A549 (cell line): ENCODE data around the gene OTUD3. TPM values are rescaled to one million over a fixed set of nuclear protein-coding genes. Genes with fewer than 3 reads are reported as not detected.

Experiments used
- ATAC-seq, 2 experiments: fragments of 200-7000 bp in 1 of 2; fragments of >200 bp in 1 of 2; cut with Nextera tagmentation in 1 of 2; cut with Tn5 transposase in 1 of 2; 3 replicates each; pipeline versions ENCODE4 v1.8.0 to v1.9.1; 2018 to 2020; ENCODE audit warnings: mild to moderate bottlenecking in 1 of 2, moderate library complexity in 1 of 2
- CTCF ChIA-PET: fragments of 300-600 bp; sonication (Branson Sonifier 250); formaldehyde crosslinking; extraction: SDS; loops from one replicate; lab custom pipeline; 2021; ENCODE audit warnings: antibody characterized with exemption, inconsistent platforms; lab: Yijun Ruan, JAX
- POLR2A ChIA-PET: fragments of 350-600 bp; formaldehyde crosslinking; extraction: SDS; loops from one replicate; lab custom pipeline; 2021; ENCODE audit warnings: antibody characterized with exemption, inconsistent platforms; lab: Yijun Ruan, JAX
- DNase-seq, 2 experiments: peaks; one replicate each; pipeline versions ENCODE4 v3.0.0 to v3.0.0-alpha.2; 2011 to 2016; ENCODE audit warnings: low read depth in 1 of 2, low spot score in 1 of 2
- FAIRE-seq: peaks from 2 replicates; lab custom pipeline; 2011; peaks lifted over from hg19 to GRCh38; lab: Jason Lieb, UNC
- H3K27ac ChIP-seq, 2 experiments: fragments of >200 bp; sonication (Bioruptor Twin); formaldehyde crosslinking; 3 replicates each; pipeline ENCODE4 v1.5.1; 2016 to 2017
- H3K4me1 ChIP-seq: fragments of >200 bp; sonication (Bioruptor Twin); formaldehyde crosslinking; 3 replicates; pipeline ENCODE4 v1.6.1; 2016
- H3K4me2 ChIP-seq: fragments of >200 bp; sonication (Bioruptor Twin); formaldehyde crosslinking; 3 replicates; pipeline ENCODE4 v1.6.1; 2016
- H3K4me3 ChIP-seq: fragments of >200 bp; sonication (Bioruptor Twin); formaldehyde crosslinking; 3 replicates; pipeline ENCODE4 v1.5.1; 2016
- H3K9me3 ChIP-seq: fragments of >200 bp; sonication (Bioruptor Twin); formaldehyde crosslinking; 3 replicates; pipeline ENCODE4 v1.6.1; 2016
- BHLHE40 ChIP-seq: IDR thresholded peaks from 2 replicates; pipeline ENCODE4 v1.6.1; 2012; ENCODE audit warnings: low read depth, low read length, inconsistent platforms
- CHD2 ChIP-seq: fragments of 150-350 bp; IDR thresholded peaks from 2 replicates; pipeline ENCODE4 v1.6.1; 2014; ENCODE audit warnings: low read length; ENCODE audit not compliant: partially characterized antibody
- EHMT2 ChIP-seq: fragments of 200-600 bp; sonication (generic); IDR thresholded peaks from 2 replicates; pipeline ENCODE4 v1.6.1; 2016; ENCODE audit warnings: antibody characterized with exemption, low read depth, mild to moderate bottlenecking, moderate library complexity
- EP300 ChIP-seq, 2 experiments: fragments of >200 bp; sonication (Bioruptor Twin); formaldehyde crosslinking; IDR thresholded peaks; 2 replicates in 1 of 2; 3 replicates in 1 of 2; pipeline ENCODE4 v1.6.1; 2016 to 2017
- FOSL2 ChIP-seq, 2 experiments: fragments of 450-650 bp in 1 of 2; fragments of >200 bp in 1 of 2; sonication (Bioruptor Twin) in 1 of 2; formaldehyde crosslinking; IDR thresholded peaks; 2 replicates each; pipeline versions ENCODE4 v1.5.0 to v1.6.1; 2016 to 2020; ENCODE audit warnings: mild to moderate bottlenecking in 1 of 2, moderate library complexity in 1 of 2
- HOXB13 ChIP-seq: fragments of 250-450 bp; sonication (Bioruptor Pico); IDR thresholded peaks from 2 replicates; pipeline ENCODE4 v1.5.0; 2020; ENCODE audit warnings: low read depth, mild to moderate bottlenecking, moderate library complexity
- JUNB ChIP-seq: fragments of >200 bp; sonication (Bioruptor Twin); formaldehyde crosslinking; IDR thresholded peaks from 2 replicates; pipeline ENCODE4 v1.6.1; 2016
- KDM1A ChIP-seq: fragments of 200-600 bp; sonication (generic); IDR thresholded peaks from 2 replicates; pipeline ENCODE4 v1.6.1; 2016; ENCODE audit warnings: low read depth, mild to moderate bottlenecking
- MAFK ChIP-seq: fragments of 450-650 bp; IDR thresholded peaks from 2 replicates; pipeline ENCODE4 v1.6.1; 2014; ENCODE audit not compliant: partially characterized antibody
- MYC ChIP-seq: IDR thresholded peaks from 2 replicates; pipeline ENCODE4 v1.6.1; 2012; ENCODE audit warnings: mild to moderate bottlenecking, inconsistent platforms, low read length, improper control_type of control experiment, borderline replicate concordance
- NFE2L2 ChIP-seq: fragments of 150-350 bp; conservative IDR thresholded peaks from 2 replicates; pipeline ENCODE4 v1.6.1; 2014; ENCODE audit warnings: low read length
- NR3C1 ChIP-seq: fragments of >200 bp; sonication (Bioruptor Twin); formaldehyde crosslinking; IDR thresholded peaks from 3 replicates; pipeline ENCODE4 v1.6.1; 2017
- POLR2A ChIP-seq: IDR thresholded peaks from 2 replicates; pipeline ENCODE4 v1.6.1; 2012; ENCODE audit warnings: mild to moderate bottlenecking, low read length
- RAD21 ChIP-seq, 2 experiments: fragments of >200 bp in 1 of 2; sonication (Bioruptor Twin) in 1 of 2; formaldehyde crosslinking in 1 of 2; IDR thresholded peaks in 1 of 2; conservative IDR thresholded peaks in 1 of 2; 2 replicates in 1 of 2; 3 replicates in 1 of 2; pipeline ENCODE4 v1.6.1; 2012 to 2018; ENCODE audit warnings: inconsistent platforms in 1 of 2
- RCOR1 ChIP-seq: fragments of 150-350 bp; IDR thresholded peaks from 2 replicates; pipeline ENCODE4 v1.6.1; 2014; ENCODE audit warnings: antibody characterized with exemption, low read length, low read depth
- RNF2 ChIP-seq: fragments of 200-600 bp; sonication (generic); IDR thresholded peaks from 2 replicates; pipeline ENCODE4 v1.6.1; 2016; ENCODE audit warnings: low read depth, mild to moderate bottlenecking, antibody characterized with exemption, moderate library complexity, borderline replicate concordance
- SREBF2 ChIP-seq: fragments of 450-650 bp; IDR thresholded peaks from 2 replicates; pipeline ENCODE4 v1.6.1; 2014; ENCODE audit warnings: mild to moderate bottlenecking, moderate library complexity
- TP53 ChIP-seq: fragments of 250-450 bp; sonication (Bioruptor Pico); IDR thresholded peaks from 2 replicates; pipeline ENCODE4 v1.5.0; 2021; ENCODE audit warnings: mild to moderate bottlenecking, moderate library complexity
- ZFP36 ChIP-seq: fragments of 450-650 bp; IDR thresholded peaks from 2 replicates; pipeline ENCODE4 v1.6.1; 2014; ENCODE audit warnings: borderline replicate concordance; ENCODE audit not compliant: partially characterized antibody
- WGBS: methylation state at CpG from one replicate; pipeline ENCODE4 v1.1.6; 2017; ENCODE audit errors: missing lambda C conversion rate; 5-methylcytosine and 5-hydroxymethylcytosine counted together
- polyA plus RNA-seq, 4 experiments: library from polyadenylated mRNA; depleted of rRNA in 3 of 4; stranded (reverse); fragments of >200 nt; fragmentation: RNase III in 1 of 4; extraction: RNeasy Plus Mini Kit Qiagen cat#74134 plus additional on column Dnase treatment in 1 of 4; gene quantifications; 2 replicates in 3 of 4; 3 replicates in 1 of 4; pipeline ENCODE4 v1.2.3, GENCODE V29; 2011 to 2017
- TF ChIP-seq, protein P1 (sequence below): IDR thresholded peaks from 2 replicates; pipeline ENCODE4 v1.6.1; 2012; ENCODE audit warnings: low read depth, borderline replicate concordance
- TF ChIP-seq, protein P2 (sequence below): fragments of >200 bp; sonication (Bioruptor Twin); formaldehyde crosslinking; IDR thresholded peaks from 3 replicates; pipeline ENCODE4 v1.6.1; 2016
- TF ChIP-seq, protein P3 (sequence below): fragments of >200 bp; sonication (Bioruptor Twin); formaldehyde crosslinking; IDR thresholded peaks from 2 replicates; pipeline ENCODE4 v1.6.1; 2016
- TF ChIP-seq, protein P4 (sequence below): fragments of 200-600 bp; sonication (generic); IDR thresholded peaks from 2 replicates; pipeline ENCODE4 v1.6.1; 2016; ENCODE audit warnings: antibody characterized with exemption, mild to moderate bottlenecking, moderate library complexity

Gene OTUD3
- polyA plus RNA-seq, 2 of the 4 experiments (the other 2 are of a cell fraction) = 3.5 to 4.9 TPM

DNA sequence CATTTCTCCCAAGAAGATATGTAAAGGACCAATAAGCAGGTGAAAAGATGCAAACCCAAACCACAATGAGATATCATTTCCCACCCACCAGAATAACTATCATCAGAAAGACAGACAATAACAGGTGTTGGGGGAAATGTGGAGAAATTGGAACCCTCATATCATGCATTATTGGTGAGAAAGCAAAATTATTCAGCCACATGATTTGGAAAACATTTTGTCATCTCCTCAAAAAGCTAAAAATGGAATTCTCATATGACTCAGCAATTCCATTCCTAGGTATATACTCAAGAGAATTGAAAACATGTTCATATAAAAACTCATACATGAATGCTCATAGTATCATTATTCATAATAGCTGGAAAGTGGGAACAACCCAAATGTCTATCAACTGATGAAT lies 42.0 kb upstream of the OTUD3 start:
- no peaks in the 10 kb centered on the region for H3K9me3 ChIP-seq
- no peak overlapping the region for H3K4me3 ChIP-seq
- H3K27ac ChIP-seq = no peak overlapping the region
- TF ChIP-seq NFE2L2 (0 out of 2 replicates have a peak, but pooled peaks have one; percentile 6), BHLHE40 (no peak), RCOR1 (no peak), MAFK (peak; percentile 60), TP53 (CRISPR knock-in tag) (no peak), SREBF2 (no peak)
- TF ChIP-seq, protein P1, sequence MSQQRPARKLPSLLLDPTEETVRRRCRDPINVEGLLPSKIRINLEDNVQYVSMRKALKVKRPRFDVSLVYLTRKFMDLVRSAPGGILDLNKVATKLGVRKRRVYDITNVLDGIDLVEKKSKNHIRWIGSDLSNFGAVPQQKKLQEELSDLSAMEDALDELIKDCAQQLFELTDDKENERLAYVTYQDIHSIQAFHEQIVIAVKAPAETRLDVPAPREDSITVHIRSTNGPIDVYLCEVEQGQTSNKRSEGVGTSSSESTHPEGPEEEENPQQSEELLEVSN = no peak
- POLR2A ChIA-PET = interaction anchor here (0.5 kb wide), 1 partner anchor 176 kb away, joined by 3 read pairs; no protein-coding TSS in a partner anchor
- no peak for ATAC-seq
- no peak for FAIRE-seq
- no peak overlapping the region for H3K4me2 ChIP-seq
- DNase-seq = no peak
- CTCF ChIA-PET = interaction anchor here (1.2 kb wide), 1 partner anchor 313 kb away, joined by 3 read pairs; no protein-coding TSS in a partner anchor
- H3K4me1 ChIP-seq = no peaks in the 10 kb centered on the region

DNA sequence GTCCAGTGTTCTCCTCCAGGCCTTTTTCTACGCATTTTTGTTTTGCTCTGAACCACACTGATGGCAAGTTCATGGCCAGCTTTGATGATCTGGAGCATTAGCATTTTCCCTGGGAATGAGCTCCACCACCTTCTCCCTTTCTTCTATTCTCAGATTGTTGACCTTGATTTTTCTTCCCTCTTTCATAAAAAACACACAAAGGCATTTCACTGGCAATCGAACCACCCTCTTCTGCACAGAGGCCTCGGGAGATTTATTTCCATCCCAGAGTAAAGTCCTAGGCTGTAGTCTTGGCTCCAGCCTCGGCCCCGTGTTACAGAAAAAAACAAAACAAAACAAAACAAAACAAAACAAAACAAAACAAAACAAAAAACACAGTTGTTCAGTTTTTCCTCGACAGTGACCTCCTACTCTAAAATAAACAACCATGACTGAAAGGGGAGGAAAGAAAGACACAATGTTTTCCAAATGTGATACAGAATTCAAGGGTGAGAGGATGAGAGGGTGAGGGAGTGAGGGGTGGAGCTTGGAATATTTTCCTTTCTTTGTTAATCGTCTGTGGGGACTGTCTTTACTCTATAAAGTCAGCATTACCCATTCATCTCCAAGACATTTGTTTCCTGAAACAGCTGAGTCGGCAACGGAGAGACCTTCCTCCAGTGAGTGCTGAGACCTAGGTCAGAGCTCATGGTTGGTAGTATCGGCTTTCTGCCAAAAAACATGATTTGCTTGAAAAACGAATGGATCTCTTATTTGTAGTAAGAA lies 37.3 kb upstream of the OTUD3 start:
- DNase-seq (no peak), FAIRE-seq (no peak), ATAC-seq (no peak)
- no peak overlapping the region for H3K4me3 ChIP-seq
- WGBS = 54% methylated on average over 11 of the region's 11 CpGs
- CTCF ChIA-PET = interaction anchor here (1.4 kb wide), 1 partner anchor 37 kb away, joined by 3 read pairs; the partner anchor contains the start of gene OTUD3
- no peak overlapping the region for H3K4me2 ChIP-seq
- H3K27ac ChIP-seq = no peak overlapping the region
- no peaks in the 10 kb centered on the region for H3K4me1 ChIP-seq
- no peaks in the 10 kb centered on the region for H3K9me3 ChIP-seq
- POLR2A ChIA-PET = no interaction called here
- TF ChIP-seq MAFK = peak; percentile 58
- TF ChIP-seq NR3C1 = no peak

DNA sequence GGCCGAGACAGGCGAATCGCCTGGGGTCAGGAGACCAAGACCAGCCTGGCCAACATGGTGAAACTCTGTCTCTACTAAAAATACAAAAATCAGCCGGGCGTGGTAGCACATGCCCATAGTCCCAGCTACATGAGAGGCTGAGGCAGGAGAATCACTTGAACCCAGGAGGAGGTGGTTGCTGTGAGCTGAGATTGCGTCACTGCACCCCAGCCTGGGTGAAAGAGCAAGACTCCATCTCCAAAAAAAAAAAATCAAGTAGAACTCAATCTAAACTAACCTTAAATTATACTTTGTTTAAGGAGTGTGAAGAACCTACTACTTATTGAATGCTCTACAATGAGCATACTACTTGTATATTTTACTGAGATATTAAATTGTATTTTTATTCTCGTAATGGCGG lies 36.6 kb upstream of the OTUD3 start:
- TF ChIP-seq ZFP36 (no peak), POLR2A (no peak), CHD2 (no peak), MAFK (no peak), HOXB13 (CRISPR knock-in tag) (no peak), FOSL2 (IDR thresholded peaks at IDR 0.05) (no peak), FOSL2 (CRISPR knock-in tag; IDR thresholded peaks at IDR 0.05) (no peak), RNF2 (no peak), NFE2L2 (no peak), MYC (no peak)
- TF ChIP-seq, protein P2, sequence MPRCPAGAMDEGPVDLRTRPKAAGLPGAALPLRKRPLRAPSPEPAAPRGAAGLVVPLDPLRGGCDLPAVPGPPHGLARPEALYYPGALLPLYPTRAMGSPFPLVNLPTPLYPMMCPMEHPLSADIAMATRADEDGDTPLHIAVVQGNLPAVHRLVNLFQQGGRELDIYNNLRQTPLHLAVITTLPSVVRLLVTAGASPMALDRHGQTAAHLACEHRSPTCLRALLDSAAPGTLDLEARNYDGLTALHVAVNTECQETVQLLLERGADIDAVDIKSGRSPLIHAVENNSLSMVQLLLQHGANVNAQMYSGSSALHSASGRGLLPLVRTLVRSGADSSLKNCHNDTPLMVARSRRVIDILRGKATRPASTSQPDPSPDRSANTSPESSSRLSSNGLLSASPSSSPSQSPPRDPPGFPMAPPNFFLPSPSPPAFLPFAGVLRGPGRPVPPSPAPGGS = no peak
- TF ChIP-seq, all 56 proteins: peak for 0
- Histone ChIP-seq H3K9me3 (no peaks in the 10 kb centered on the region), H3K4me3 (no peak overlapping the region), H3K4me1 (no peaks in the 10 kb centered on the region), H3K27ac (no peak overlapping the region), H3K4me2 (no peak overlapping the region)
- ChIA-PET CTCF (interaction anchor here (1.4 kb wide), 1 partner anchor 37 kb away, joined by 3 read pairs; the partner anchor contains the start of gene OTUD3), POLR2A (no interaction called here)
- ATAC-seq (no peak), FAIRE-seq (no peak), DNase-seq (no peak)
- WGBS = 79% methylated on average over 7 of the region's 8 CpGs

DNA sequence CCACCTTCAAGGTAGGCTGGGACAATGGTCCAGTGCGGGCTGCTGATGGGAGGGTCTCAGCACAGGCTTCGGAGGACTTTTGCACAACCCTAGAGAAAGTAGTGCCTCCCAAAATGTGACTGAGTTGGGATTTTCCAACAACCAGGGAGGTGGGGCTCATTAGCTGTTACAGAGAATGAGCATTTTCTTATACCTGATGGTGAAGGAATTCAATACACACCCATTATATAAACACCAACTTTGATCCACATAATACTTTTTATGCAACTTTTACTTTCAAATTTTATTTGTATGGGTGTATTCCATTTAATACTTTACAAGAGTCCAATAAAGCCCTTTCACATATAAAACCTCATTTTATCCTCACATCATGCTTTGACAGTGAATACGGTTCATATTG lies 35.9 kb upstream of the OTUD3 start:
- WGBS = 63% methylated on average over 3 of the region's 3 CpGs
- Histone ChIP-seq H3K4me1 (no peaks in the 10 kb centered on the region), H3K27ac (no peak overlapping the region), H3K4me2 (no peak overlapping the region), H3K4me3 (no peak overlapping the region), H3K9me3 (no peaks in the 10 kb centered on the region)
- FAIRE-seq (no peak), ATAC-seq (no peak), DNase-seq (no peak)
- ChIA-PET POLR2A (no interaction called here), CTCF (no interaction called here)
- TF ChIP-seq TP53 (CRISPR knock-in tag) (no peak), RAD21 (conservative IDR thresholded peaks at IDR 0.05 in 1 of 2, IDR thresholded peaks at IDR 0.05 in 1 of 2) (no peak), BHLHE40 (no peak), RCOR1 (no peak), FOSL2 (IDR thresholded peaks at IDR 0.05) (no peak), FOSL2 (CRISPR knock-in tag; IDR thresholded peaks at IDR 0.05) (no peak), KDM1A (no peak), EP300 (IDR thresholded peaks at IDR 0.05) (no peak), JUNB (no peak), POLR2A (no peak), EHMT2 (no peak), SREBF2 (no peak)
- TF ChIP-seq, protein P3, sequence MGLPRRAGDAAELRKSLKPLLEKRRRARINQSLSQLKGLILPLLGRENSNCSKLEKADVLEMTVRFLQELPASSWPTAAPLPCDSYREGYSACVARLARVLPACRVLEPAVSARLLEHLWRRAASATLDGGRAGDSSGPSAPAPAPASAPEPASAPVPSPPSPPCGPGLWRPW = no peak
- TF ChIP-seq, protein P4, sequence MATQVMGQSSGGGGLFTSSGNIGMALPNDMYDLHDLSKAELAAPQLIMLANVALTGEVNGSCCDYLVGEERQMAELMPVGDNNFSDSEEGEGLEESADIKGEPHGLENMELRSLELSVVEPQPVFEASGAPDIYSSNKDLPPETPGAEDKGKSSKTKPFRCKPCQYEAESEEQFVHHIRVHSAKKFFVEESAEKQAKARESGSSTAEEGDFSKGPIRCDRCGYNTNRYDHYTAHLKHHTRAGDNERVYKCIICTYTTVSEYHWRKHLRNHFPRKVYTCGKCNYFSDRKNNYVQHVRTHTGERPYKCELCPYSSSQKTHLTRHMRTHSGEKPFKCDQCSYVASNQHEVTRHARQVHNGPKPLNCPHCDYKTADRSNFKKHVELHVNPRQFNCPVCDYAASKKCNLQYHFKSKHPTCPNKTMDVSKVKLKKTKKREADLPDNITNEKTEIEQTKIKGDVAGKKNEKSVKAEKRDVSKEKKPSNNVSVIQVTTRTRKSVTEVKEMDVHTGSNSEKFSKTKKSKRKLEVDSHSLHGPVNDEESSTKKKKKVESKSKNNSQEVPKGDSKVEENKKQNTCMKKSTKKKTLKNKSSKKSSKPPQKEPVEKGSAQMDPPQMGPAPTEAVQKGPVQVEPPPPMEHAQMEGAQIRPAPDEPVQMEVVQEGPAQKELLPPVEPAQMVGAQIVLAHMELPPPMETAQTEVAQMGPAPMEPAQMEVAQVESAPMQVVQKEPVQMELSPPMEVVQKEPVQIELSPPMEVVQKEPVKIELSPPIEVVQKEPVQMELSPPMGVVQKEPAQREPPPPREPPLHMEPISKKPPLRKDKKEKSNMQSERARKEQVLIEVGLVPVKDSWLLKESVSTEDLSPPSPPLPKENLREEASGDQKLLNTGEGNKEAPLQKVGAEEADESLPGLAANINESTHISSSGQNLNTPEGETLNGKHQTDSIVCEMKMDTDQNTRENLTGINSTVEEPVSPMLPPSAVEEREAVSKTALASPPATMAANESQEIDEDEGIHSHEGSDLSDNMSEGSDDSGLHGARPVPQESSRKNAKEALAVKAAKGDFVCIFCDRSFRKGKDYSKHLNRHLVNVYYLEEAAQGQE = no peak
